ENCODE data around the gene ARPC4.

ARPC4 gene

DNA sequence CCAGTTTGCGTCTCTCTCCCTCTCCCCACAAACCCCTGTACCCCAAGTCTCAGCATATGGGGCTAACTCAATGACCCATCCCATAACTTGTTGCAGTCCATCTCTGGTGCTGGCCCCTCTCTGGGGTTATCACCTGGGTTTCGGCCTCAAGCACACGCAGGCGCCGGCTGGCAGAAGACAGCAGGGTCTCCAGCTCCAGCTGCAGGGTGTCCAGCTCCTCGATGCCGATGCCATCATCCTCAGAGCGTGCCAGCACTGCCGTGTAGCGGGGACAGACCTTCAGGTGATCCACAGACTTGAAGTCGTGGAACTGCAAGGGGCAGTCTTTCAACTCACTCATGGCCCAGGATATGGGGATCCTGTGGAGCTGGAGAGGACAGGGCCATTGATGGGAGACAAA is 1.8 kb upstream of the ARPC4 start:
- H3K27ac ChIP-seq (ENCODE audit: low read depth in 2 of 2, low read length in 2 of 2) = no peak overlapping the region
- peaks cover 17 to 20% of the 10 kb centered on the region in 2 donors for H3K4me1 ChIP-seq (ENCODE audit: control insufficient read depth in 2 of 2, insufficient read depth in 2 of 2, low read length in 2 of 2)
- H3K9ac ChIP-seq (ENCODE audit: low read depth in 1 of 2, low read length in 2 of 2) = no peak overlapping the region
- peaks cover 31 to 41% of the 10 kb centered on the region in 2 donors for H3K36me3 ChIP-seq (ENCODE audit: control insufficient read depth in 2 of 2, insufficient read depth in 2 of 2, low read length in 2 of 2)
- H3K9me3 ChIP-seq (ENCODE audit: control insufficient read depth in 2 of 2, low read length in 2 of 2) = no peaks in the 10 kb centered on the region
- H3K4me3 ChIP-seq (ENCODE audit: low read length in 2 of 2) = no peak overlapping the region
- H3K27me3 ChIP-seq (ENCODE audit: control insufficient read depth in 2 of 2, insufficient read depth in 2 of 2, low read length in 2 of 2) = no peaks in the 10 kb centered on the region

DNA sequence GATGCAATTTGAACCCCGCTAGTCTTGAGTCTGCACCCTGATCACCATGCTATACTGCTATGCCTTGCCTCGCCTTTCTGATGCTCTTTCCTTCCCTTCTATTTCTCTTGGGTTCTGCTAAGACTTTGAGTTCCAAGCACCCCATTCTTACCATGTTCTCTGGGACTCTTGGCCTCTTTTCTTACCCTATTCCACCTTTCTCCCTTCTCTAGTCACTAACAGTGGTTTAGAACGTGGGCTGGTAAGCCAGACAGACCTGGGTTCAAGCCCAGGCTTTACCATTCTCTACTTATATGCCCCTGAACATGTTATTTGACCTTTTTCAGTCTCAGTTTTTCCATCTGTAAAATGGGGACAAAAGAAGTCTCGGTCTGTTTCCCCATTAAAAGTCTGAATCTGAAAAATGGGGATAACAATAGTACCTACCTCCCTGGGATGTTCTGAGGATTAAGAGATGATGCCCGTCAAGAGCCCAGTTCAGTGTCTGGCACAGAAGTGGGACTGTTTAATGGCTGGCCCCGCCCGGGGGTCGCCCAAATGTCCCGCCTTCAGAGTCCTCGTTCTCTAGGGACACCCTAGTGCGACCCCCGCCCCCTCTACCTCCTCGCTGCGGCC is 985 bp upstream of the ARPC4 start:
- Histone ChIP-seq H3K36me3 (ENCODE audit: control insufficient read depth in 2 of 2, insufficient read depth in 2 of 2, low read length in 2 of 2) (peaks cover 26 to 34% of the 10 kb centered on the region in 2 donors), H3K4me1 (ENCODE audit: control insufficient read depth in 2 of 2, insufficient read depth in 2 of 2, low read length in 2 of 2) (peaks cover 17 to 20% of the 10 kb centered on the region in 2 donors), H3K9ac (ENCODE audit: low read depth in 1 of 2, low read length in 2 of 2) (peak overlapping the region; percentile 95 to 99), H3K4me3 (ENCODE audit: low read length in 2 of 2) (peak overlapping the region; percentile 95 to 98), H3K9me3 (ENCODE audit: control insufficient read depth in 2 of 2, low read length in 2 of 2) (no peaks in the 10 kb centered on the region), H3K27me3 (ENCODE audit: control insufficient read depth in 2 of 2, insufficient read depth in 2 of 2, low read length in 2 of 2) (no peaks in the 10 kb centered on the region), H3K27ac (ENCODE audit: low read depth in 2 of 2, low read length in 2 of 2) (peak overlapping the region; percentile 95 to 96)

DNA sequence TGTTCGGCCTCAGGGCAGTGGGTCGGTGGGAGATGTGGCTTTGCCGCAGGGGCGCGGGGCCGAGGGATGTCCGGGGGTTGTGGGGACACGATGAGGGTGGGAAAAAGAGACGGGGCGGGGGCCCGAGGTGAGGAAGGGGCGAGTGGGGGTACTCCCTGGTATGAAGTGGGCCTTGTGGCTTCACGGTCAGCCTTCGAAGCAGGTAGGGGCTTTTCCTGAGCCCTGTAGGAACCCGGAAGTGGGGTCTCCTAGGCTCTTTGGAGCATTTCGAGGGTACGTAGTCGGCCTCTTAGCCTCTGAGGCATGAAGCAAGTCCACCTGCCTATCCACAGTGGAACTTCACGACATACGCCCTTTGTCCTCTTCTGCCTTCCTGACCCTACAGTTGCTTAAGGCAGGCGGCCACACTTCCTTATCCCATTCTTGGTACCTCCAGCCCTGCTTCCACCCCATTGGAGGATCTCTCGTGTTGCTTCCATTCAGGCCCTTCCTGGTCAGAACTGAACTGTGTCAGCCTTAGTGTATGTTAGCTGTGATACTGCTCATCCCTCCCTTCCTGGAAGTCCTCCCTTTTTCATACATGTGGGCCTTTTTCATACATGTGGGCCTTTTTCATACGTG is 389 bp downstream of the ARPC4 start:
- H3K4me1 ChIP-seq (ENCODE audit: control insufficient read depth in 2 of 2, insufficient read depth in 2 of 2, low read length in 2 of 2) = peaks cover 17 to 20% of the 10 kb centered on the region in 2 donors
- H3K9me3 ChIP-seq (ENCODE audit: control insufficient read depth in 2 of 2, low read length in 2 of 2) = no peaks in the 10 kb centered on the region
- peak overlapping the region; percentile 95 to 99 for H3K9ac ChIP-seq (ENCODE audit: low read depth in 1 of 2, low read length in 2 of 2)
- peak overlapping the region; percentile 95 to 96 for H3K27ac ChIP-seq (ENCODE audit: low read depth in 2 of 2, low read length in 2 of 2)
- H3K27me3 ChIP-seq (ENCODE audit: control insufficient read depth in 2 of 2, insufficient read depth in 2 of 2, low read length in 2 of 2) = no peaks in the 10 kb centered on the region
- H3K4me3 ChIP-seq (ENCODE audit: low read length in 2 of 2) = peak overlapping the region; percentile 95 to 98
- H3K36me3 ChIP-seq (ENCODE audit: control insufficient read depth in 2 of 2, insufficient read depth in 2 of 2, low read length in 2 of 2) = peaks cover 29 to 38% of the 10 kb centered on the region in 2 donors

DNA sequence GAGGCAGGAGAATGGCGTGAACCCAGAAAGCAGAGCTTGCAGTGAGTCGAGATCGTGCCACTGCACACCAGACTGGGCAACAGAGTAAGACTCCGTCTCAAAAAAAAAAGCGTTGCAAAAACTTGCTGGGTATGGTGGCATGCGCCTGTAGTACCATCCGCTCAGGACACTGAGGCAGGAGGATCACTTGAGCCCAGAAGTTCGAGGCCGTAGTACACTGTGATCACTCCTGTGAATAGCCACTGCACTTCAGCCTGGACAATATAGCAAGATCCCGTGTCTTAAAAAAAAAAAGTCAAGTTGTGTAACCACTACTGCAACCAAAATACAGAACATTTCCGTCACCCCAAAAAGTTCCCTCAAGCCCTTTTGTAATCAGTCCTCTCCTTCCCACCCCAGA is 1.5 kb downstream of the ARPC4 start:
- no peak overlapping the region for H3K27ac ChIP-seq (ENCODE audit: low read depth in 2 of 2, low read length in 2 of 2)
- peaks cover 34 to 43% of the 10 kb centered on the region in 2 donors for H3K36me3 ChIP-seq (ENCODE audit: control insufficient read depth in 2 of 2, insufficient read depth in 2 of 2, low read length in 2 of 2)
- H3K9me3 ChIP-seq (ENCODE audit: control insufficient read depth in 2 of 2, low read length in 2 of 2) = no peaks in the 10 kb centered on the region
- H3K4me3 ChIP-seq (ENCODE audit: low read length in 2 of 2) = no peak overlapping the region
- no peaks in the 10 kb centered on the region for H3K27me3 ChIP-seq (ENCODE audit: control insufficient read depth in 2 of 2, insufficient read depth in 2 of 2, low read length in 2 of 2)
- no peak overlapping the region for H3K9ac ChIP-seq (ENCODE audit: low read depth in 1 of 2, low read length in 2 of 2)
- peaks cover 17 to 20% of the 10 kb centered on the region in 2 donors for H3K4me1 ChIP-seq (ENCODE audit: control insufficient read depth in 2 of 2, insufficient read depth in 2 of 2, low read length in 2 of 2)

DNA sequence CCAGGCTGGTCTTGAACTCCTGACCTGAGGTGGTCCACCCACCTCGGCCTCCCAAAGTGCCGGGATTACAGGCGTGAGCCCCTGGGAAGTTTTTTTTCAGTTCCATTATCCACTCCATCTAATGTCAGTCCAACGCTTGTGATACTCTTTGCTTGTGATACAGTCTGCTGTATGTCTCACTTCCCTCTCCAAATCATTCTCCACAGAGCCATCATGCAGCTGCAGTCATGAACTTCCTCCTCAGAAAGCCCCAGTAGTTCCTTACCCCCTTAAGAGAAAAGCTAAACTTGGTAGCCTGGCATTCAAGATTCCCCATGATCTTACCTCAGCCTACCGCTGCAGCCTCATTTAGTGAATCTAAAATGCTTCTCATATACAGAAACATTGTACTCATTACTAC is 2.3 kb downstream of the ARPC4 start:
- Histone ChIP-seq H3K9ac (ENCODE audit: low read depth in 1 of 2, low read length in 2 of 2) (no peak overlapping the region), H3K9me3 (ENCODE audit: control insufficient read depth in 2 of 2, low read length in 2 of 2) (no peaks in the 10 kb centered on the region), H3K27ac (ENCODE audit: low read depth in 2 of 2, low read length in 2 of 2) (no peak overlapping the region), H3K36me3 (ENCODE audit: control insufficient read depth in 2 of 2, insufficient read depth in 2 of 2, low read length in 2 of 2) (peaks cover 36 to 43% of the 10 kb centered on the region in 2 donors), H3K27me3 (ENCODE audit: control insufficient read depth in 2 of 2, insufficient read depth in 2 of 2, low read length in 2 of 2) (no peaks in the 10 kb centered on the region), H3K4me3 (ENCODE audit: low read length in 2 of 2) (no peak overlapping the region), H3K4me1 (ENCODE audit: control insufficient read depth in 2 of 2, insufficient read depth in 2 of 2, low read length in 2 of 2) (peaks cover 17 to 20% of the 10 kb centered on the region in 2 donors)

DNA sequence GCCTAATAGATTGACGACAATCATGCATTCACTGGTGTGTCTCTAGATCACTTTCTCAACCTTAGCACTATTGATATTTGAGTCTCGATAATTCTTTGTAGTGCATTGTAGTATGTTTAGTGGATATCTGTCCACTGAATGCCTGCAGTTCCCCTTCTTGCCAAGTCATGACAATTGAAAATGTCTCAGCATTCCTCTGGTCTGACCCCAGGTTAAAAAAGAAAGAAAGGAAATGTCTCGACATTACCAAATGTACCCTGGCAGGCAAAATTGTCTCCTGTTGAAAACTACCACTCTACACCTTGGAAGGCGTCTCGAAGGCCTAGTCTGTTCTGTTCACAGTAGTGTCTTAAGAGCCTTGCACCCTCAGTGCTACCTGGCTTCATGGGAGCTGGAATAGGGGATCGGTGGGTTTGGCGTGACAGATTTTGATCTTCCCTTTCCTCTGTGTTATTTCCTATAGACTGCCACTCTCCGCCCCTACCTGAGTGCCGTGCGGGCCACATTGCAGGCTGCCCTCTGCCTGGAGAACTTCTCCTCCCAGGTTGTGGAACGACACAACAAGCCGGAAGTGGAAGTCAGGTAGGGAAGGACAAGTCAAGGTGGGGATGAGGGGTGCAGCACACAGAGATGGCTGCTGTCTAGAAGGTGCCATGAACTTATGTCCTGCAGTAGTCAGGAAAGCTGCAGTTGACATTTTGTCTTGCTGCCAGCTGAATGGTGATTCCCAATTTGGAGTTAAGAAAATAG is 4.5 kb downstream of the ARPC4 start:
- Histone ChIP-seq H3K9me3 (ENCODE audit: control insufficient read depth in 2 of 2, low read length in 2 of 2) (no peaks in the 10 kb centered on the region), H3K9ac (ENCODE audit: low read depth in 1 of 2, low read length in 2 of 2) (no peak overlapping the region), H3K4me3 (ENCODE audit: low read length in 2 of 2) (no peak overlapping the region), H3K4me1 (ENCODE audit: control insufficient read depth in 2 of 2, insufficient read depth in 2 of 2, low read length in 2 of 2) (peaks cover 12 to 13% of the 10 kb centered on the region in 2 donors), H3K27me3 (ENCODE audit: control insufficient read depth in 2 of 2, insufficient read depth in 2 of 2, low read length in 2 of 2) (no peaks in the 10 kb centered on the region), H3K36me3 (ENCODE audit: control insufficient read depth in 2 of 2, insufficient read depth in 2 of 2, low read length in 2 of 2) (peaks cover 46 to 50% of the 10 kb centered on the region in 2 donors), H3K27ac (ENCODE audit: low read depth in 2 of 2, low read length in 2 of 2) (no peak overlapping the region)

DNA sequence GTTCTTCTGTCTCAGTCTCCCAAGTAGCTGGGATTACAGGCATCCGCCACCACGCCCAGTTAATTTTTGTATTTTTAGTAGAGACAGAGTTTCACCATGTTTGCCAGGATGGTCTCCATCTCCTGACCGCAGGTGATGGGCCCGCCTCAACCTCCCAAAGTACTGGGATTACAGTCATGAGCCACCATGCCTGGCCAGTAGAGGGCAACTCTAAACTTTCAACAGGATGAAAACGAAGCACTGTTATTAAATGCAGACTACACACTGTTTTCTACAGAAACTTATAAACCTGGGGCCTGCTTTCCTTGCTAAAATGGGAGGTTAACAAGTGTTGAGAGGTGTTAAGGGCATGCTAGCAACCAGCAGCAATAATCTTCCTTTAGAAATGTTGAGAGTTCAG is 7.6 kb downstream of the ARPC4 start:
- Histone ChIP-seq H3K9me3 (ENCODE audit: control insufficient read depth in 2 of 2, low read length in 2 of 2) (no peaks in the 10 kb centered on the region), H3K27me3 (ENCODE audit: control insufficient read depth in 2 of 2, insufficient read depth in 2 of 2, low read length in 2 of 2) (no peaks in the 10 kb centered on the region), H3K4me1 (ENCODE audit: control insufficient read depth in 2 of 2, insufficient read depth in 2 of 2, low read length in 2 of 2) (no peaks in the 10 kb centered on the region), H3K27ac (ENCODE audit: low read depth in 2 of 2, low read length in 2 of 2) (no peak overlapping the region), H3K9ac (ENCODE audit: low read depth in 1 of 2, low read length in 2 of 2) (no peak overlapping the region), H3K36me3 (ENCODE audit: control insufficient read depth in 2 of 2, insufficient read depth in 2 of 2, low read length in 2 of 2) (peaks cover 67 to 72% of the 10 kb centered on the region in 2 donors), H3K4me3 (ENCODE audit: low read length in 2 of 2) (no peak overlapping the region)

DNA sequence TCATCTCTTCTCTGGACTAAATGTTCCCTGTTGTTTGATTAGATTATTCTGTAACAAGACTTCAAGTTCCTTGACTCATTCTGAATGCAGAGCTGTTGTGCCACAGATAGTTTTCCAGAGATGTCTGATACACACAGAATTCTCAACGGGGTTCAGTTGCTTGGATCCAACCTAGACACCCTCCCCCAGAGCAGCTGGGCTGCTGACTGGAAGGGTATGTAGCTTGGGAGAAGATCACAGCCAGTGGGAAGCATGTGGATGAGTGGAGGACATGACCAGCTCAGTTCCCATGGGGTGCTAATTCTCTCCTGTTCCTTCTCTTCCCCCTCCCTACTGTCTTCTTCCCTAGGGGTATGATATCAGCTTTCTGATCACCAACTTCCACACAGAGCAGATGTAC is 10.6 kb downstream of the ARPC4 start:
- H3K27me3 ChIP-seq (ENCODE audit: control insufficient read depth in 2 of 2, insufficient read depth in 2 of 2, low read length in 2 of 2) = no peaks in the 10 kb centered on the region
- no peak overlapping the region for H3K4me3 ChIP-seq (ENCODE audit: low read length in 2 of 2)
- H3K27ac ChIP-seq (ENCODE audit: low read depth in 2 of 2, low read length in 2 of 2) = no peak overlapping the region
- H3K9me3 ChIP-seq (ENCODE audit: control insufficient read depth in 2 of 2, low read length in 2 of 2) = no peaks in the 10 kb centered on the region
- no peak overlapping the region for H3K9ac ChIP-seq (ENCODE audit: low read depth in 1 of 2, low read length in 2 of 2)
- peaks cover 68 to 70% of the 10 kb centered on the region in 2 donors for H3K36me3 ChIP-seq (ENCODE audit: control insufficient read depth in 2 of 2, insufficient read depth in 2 of 2, low read length in 2 of 2)
- peaks cover 3% of the 10 kb centered on the region in 2 donors for H3K4me1 ChIP-seq (ENCODE audit: control insufficient read depth in 2 of 2, insufficient read depth in 2 of 2, low read length in 2 of 2)

DNA sequence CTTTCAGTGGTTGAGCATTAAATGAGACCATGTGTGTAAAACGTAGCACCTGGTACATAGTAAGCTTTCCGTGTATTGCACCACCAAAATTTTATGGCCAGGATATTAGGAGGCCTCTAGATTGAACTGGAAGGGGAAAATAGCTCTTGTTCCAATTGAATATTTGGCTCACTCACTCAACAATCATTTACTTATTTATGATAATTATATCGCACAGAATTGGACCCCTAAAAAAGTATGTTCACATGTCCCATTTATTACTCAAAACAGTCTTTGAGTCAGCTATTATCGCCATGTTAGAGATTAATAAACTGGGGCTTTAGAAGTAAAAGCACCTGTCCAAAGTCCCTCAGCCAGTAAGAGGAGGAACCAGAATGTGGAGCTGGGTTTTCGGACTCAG is 12.1 kb downstream of the ARPC4 start:
- no peak overlapping the region for H3K27ac ChIP-seq (ENCODE audit: low read depth in 2 of 2, low read length in 2 of 2)
- H3K36me3 ChIP-seq (ENCODE audit: control insufficient read depth in 2 of 2, insufficient read depth in 2 of 2, low read length in 2 of 2) = peaks cover 55 to 57% of the 10 kb centered on the region in 2 donors
- peaks cover 13 to 14% of the 10 kb centered on the region in 2 donors for H3K4me1 ChIP-seq (ENCODE audit: control insufficient read depth in 2 of 2, insufficient read depth in 2 of 2, low read length in 2 of 2)
- H3K9ac ChIP-seq (ENCODE audit: low read depth in 1 of 2, low read length in 2 of 2) = no peak overlapping the region
- H3K27me3 ChIP-seq (ENCODE audit: control insufficient read depth in 2 of 2, insufficient read depth in 2 of 2, low read length in 2 of 2) = no peaks in the 10 kb centered on the region
- H3K9me3 ChIP-seq (ENCODE audit: control insufficient read depth in 2 of 2, low read length in 2 of 2) = no peaks in the 10 kb centered on the region
- H3K4me3 ChIP-seq (ENCODE audit: low read length in 2 of 2) = no peak overlapping the region

DNA sequence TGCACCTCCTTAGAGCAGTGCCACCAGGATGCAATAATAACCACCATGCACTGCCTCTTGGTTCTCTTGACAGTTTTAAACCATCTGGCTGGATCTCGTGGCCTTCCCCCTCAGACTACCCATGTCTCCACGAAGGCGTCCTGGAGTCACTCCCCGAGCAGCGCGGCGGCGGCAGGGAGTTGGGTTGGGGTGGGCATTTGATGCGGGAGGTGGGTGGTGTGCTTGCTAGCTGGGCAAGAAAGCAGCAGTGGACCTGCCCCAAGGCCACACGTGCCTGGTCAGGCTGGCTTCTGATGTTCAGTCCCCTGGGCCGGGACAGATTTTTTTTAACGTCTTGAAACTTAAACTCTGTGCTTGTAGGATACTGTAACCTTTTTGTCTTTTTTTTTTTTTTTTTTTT is 13.3 kb downstream of the ARPC4 start:
- Histone ChIP-seq H3K27ac (ENCODE audit: low read depth in 2 of 2, low read length in 2 of 2) (no peak overlapping the region), H3K27me3 (ENCODE audit: control insufficient read depth in 2 of 2, insufficient read depth in 2 of 2, low read length in 2 of 2) (no peaks in the 10 kb centered on the region), H3K9me3 (ENCODE audit: control insufficient read depth in 2 of 2, low read length in 2 of 2) (no peaks in the 10 kb centered on the region), H3K36me3 (ENCODE audit: control insufficient read depth in 2 of 2, insufficient read depth in 2 of 2, low read length in 2 of 2) (peaks cover 44 to 49% of the 10 kb centered on the region in 2 donors), H3K4me3 (ENCODE audit: low read length in 2 of 2) (no peak overlapping the region), H3K9ac (ENCODE audit: low read depth in 1 of 2, low read length in 2 of 2) (no peak overlapping the region), H3K4me1 (ENCODE audit: control insufficient read depth in 2 of 2, insufficient read depth in 2 of 2, low read length in 2 of 2) (peaks cover 16 to 22% of the 10 kb centered on the region in 2 donors)

All from mucosa of rectum (tissue), 2 donors.